Right renal pelvis (tissue), 4 donors: ENCODE measurements around the gene TPK1. TPM values are rescaled to one million over a fixed set of nuclear protein-coding genes. Genes with fewer than 3 reads are reported as not detected.
A peak's percentile ranks its signal among the peaks of the same experiment; 100 is the strongest.
"Not testable (repeated sequence)": the region's sequence is repeated elsewhere in the genome, so short reads cannot be mapped to it uniquely, and the experiment has no call there.

Experiments used
- DNase-seq, 4 donors: peaks; one replicate each; pipeline ENCODE4 v3.0.0-alpha.2; 2013; ENCODE audit warnings: low read depth in 4 of 4, low spot score in 3 of 4, missing footprints in 1 of 4
- polyA plus RNA-seq, 4 donors: library from polyadenylated mRNA; unstranded; fragments of 120-200 nt; gene quantifications; one replicate each; pipeline ENCODE4 v1.2.1, GENCODE V29; 2013; ENCODE audit not compliant: insufficient read length in 4 of 4

The TPK1 gene
- polyA plus RNA-seq, 4 donors, result 8.3 to 10.9 (median 10.6) TPM

DNA sequence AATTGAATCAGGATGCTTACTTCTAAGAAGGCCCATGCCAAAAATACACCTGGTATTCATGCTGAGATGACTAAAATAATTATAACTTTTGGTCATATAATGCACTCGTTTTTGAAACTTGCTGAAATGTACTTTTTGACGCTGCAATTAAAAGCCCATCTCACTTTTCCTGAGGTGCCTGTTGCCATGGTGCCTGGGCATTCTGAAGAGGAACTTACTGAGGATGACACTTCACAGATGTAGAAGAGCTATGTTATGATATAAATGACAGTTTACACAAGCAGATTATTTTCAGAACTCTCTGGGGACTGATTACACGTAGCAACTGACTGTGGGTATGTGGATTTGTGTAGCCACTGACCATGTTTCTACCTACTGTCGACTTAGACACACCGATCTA, 182.4 kb downstream of the TPK1 start:
- no peak for DNase-seq

DNA sequence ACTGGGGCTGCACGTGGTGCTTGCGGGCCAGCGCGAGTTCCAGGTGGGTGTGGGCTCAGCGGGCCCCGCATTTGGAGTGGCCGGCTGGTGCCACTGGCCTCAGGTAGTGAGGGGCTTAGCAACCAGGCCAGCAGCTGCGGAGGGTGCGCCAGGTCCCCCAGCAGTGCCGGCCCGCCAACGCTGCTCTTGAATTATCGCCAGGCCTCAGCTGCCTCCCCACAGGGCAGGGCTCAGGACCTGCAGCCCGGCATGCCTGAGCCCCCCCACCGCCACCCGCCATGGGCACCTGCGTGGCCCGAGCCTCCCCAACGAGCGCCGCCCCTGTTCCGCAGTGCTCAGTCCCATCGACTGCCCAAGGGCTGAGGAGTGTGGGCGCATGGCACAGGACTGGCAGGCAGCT, 185.4 kb downstream of the TPK1 start:
- no peak for DNase-seq

DNA sequence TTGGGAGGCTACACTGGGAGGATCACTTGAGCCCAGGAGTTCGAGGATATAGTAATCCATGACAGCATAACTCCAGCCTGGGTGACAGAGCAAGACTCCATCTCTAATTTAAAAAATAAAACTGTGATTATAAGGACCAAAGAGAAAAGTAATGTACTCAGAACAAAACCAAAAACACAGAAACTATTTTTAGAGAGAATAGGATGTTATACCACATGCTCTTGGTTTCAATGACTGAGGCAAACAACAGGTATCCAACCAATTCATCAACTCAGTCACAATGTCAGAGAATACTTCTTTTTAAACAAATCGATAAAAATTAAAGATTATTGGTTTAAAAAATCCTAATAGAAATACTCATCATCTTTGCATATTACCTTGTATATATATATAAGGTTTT, 186.7 kb downstream of the TPK1 start:
- no peak for DNase-seq

DNA sequence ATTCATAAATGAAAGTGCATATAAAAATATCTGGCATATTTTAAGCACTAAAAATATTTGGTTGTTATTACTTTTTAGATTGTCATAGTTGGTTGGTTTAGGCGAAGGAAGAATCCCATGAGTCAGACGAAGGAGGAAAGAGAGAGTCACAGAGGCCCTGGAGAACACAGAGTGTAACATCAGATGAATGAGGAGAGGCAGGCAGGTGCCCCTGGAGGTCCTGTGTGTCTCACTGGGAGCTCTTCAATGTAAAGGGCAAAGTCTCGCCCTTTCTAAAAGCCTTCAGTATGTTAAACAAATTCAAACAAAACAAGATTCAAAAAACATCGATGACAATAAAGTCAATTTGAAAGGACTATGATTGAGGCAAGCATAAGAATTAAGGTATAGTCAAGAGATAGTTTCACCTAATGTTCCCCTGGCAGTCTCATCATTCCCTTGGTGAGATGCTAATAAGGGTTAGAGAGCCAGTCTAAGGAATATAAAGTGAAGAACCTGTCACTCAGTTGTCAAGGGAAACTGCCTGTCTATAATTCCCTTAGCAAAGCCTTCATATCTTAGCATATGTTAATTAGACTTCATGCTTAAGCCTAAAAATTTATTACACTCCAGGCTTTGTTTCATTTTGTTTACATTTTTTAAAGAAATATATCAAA, 194.3 kb downstream of the TPK1 start:
- DNase-seq, result no peak

DNA sequence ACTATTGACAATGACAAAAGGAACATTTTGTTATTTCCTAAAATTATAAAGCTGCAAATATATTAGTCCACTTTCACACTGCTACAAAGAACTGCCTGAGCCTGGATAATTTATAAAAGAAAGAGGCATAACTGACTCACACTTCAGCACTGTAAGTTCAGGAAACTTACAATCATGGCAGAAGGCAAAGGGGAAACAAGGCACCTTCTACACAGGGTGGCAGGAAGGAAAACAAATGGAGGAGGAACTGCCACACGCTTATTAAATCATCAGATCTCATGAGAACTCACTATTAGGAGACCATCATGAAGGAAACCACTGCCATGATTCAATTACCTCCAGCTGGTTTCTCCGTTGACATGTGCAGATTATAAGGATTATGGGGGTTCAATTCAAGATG, 203.1 kb downstream of the TPK1 start:
- DNase-seq, result no peak

DNA sequence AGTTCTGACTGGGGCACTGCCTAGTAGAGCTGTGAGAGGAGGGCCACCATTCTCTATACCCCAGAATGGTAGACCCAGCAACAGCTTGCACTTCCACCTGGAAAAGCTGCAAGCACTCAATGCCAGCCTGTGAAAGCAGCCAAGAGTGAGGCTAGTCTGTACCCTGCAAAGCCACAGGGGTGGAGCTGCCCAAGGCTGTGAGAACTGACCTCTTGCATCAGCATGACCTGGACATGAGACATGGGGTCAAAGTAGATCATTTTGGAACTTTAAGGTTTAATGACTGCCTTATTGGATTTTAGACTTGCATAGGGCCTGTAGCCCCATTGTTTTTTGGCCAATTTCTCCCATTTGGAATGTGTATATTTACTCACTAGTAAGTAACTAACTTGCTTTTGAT, 206.3 kb downstream of the TPK1 start:
- DNase-seq, result no peak

DNA sequence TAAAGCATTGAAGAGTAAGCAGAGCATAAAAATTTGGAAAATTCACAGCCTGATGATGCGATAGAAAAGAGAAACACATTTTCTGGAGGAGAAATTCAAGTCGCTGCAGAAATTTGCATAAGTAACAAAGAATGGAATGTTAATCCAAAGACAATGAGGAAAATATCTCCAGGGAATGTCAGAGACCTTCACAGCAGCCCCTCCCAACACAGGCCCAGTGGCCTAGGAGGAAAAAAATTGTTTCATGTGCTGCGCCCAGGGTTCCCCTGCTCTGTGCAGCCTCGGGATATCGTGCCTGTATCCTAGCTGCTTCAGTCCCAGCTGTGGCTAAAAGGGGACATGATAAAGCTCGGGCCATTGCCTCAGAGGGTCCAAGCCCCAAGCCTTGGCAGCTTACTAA, 206.8 kb downstream of the TPK1 start:
- DNase-seq, result no peak

DNA sequence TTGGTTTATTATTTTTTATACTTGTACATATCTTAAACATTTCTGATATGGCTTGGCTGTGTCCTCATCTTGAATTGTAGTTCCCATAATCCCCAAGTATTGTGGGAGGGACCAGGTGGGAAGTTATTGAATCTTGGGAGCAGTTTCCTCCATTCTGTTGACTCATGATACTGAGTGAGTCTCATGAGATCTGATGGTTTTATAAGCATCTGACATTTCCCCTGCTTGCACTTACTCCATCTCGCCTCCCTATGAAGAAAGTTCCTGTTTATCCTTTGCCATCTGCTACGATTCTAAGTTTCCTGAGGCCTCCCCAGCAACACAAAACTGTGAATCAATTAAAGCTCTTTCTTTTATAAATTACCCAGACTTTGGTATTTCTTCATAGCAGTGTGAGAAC, 207.7 kb downstream of the TPK1 start:
- DNase-seq, result no peak

DNA sequence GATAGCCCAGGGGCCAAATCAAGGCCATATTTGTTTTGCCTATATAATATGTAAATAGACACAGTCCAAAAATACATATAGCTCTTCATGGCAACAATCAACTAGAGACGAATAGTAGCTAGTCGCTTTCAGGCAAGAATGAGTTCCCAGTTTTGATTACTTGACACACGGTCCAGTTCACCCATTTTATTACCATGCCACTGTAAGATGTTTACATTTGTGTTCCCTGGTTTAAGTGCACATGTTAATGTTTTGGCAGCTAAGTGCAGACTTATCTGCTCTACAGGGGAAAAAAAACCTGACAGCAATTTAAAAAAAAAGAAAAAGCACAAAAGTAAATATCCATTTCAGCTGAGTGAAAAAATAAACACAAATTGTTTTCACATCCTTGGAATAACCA, 213.1 kb downstream of the TPK1 start:
- no peak for DNase-seq

DNA sequence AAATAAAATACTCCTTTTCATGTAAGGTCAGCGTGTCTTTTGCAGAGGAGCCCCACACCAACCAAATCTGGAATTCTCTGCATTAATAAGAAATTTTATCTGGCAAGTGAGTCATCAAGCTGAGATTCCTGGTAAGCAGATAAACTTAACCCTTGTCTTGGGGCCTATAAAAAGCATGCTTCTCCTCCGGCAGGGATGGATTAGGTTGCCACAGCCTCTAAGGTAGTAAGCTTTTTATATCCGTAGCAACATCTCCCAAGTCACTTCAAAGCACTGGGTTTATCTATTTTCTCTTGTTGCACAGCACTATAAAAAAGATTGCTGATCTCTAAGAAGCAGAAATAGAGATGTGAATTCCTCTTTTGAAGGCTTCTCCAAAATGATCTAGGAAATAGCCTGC, 229.6 kb downstream of the TPK1 start:
- no peak for DNase-seq

DNA sequence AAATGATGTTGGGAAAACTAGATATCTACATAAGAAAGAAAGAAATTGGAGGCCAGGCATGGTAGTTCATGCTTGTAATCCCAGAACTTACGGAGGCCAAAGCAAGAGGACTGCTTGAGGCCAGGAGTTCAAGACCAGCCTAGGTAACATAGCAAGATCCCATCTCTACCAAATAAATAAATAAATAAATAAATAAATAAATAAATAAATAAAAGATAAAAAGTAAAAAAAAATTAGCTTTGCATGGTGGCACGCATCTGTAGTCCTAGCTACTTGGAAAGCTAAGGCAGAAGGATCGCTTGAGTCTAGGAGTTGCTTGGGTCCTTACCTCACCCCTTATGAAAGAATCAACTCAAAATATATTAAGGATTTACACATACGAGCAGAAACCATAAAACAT, 238.9 kb downstream of the TPK1 start:
- DNase-seq, result no peak

DNA sequence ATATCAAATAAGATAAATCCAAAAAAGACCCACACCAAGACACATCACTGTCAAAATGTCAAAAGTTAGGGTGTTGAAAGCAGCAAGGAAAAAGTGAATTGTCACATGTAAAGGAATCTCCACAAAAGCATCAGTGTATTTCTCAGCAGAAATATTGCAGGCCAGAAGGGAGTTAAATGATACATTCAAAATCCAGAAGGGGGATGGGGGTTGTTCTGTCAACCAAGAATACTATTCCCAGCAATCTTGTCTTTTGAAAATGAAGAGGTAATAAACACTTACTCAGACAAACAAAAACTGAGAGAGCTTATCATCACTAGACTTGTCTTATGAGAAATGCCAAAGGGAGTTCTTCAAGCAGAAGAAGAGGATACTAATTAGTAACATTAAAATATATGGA, 241.3 kb downstream of the TPK1 start:
- no peak for DNase-seq

DNA sequence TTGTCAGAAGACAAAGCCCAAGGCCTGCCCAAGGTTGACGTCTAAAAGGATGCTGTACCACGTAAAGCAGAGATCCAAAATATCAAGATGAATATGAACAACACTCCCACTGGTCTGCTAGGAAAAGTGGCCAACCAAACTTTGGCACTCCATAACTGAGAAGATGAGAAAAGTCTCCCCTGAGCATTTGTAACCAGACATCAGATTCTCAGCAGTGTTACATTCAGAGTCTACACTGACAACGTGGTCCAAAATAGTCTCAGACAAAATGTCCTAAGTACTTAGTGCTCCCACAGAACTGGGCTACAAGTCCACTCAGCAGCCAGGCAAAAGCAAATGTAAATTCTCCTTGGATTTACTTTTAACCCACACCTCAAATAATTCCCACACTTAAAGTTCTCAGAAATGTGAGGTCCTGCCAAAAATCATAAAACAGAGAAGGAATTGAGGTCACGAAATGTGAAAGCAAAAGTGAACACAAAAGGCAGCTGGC, 247.2 kb downstream of the TPK1 start:
- no peak for DNase-seq

DNA sequence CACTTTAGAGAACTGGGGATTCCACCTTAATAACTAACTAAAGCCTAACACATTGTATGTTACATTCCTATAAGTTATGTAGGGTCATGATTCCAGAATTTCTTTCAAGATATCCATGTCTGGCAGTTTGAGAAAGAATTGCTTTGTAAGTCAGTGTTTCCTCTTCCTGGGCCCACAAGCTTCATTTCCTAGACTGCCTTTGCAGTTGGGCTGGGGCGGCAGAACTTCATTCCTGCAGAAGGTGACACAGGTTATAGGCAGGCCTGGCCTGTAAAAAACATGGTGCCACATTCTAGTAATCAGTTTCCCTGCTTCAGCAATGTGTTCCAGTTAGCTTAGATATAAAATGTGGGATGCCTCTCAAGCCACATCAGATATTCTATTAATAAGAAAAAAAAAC, 248.2 kb downstream of the TPK1 start:
- DNase-seq, result no peak

DNA sequence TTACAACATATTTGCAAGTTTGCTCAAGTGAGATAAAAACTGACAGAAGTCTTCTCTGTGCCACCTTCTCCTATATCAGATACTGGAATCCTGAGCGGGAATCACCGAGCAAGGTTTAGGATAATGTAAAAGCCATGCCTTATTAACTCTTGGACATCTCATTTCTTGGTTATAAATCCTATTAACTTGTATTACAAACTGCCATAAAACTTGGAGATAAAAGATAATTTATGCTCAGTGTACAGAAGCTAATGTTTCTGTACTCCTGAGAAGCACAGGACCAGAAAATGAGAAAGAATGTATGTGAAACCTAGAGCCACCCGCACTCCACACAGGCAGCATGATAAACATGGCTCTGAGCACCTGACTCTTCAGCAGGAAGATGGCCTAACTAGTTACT, 251.1 kb downstream of the TPK1 start:
- DNase-seq, result peak in 2 of 4 donors; percentile 29 to 61

DNA sequence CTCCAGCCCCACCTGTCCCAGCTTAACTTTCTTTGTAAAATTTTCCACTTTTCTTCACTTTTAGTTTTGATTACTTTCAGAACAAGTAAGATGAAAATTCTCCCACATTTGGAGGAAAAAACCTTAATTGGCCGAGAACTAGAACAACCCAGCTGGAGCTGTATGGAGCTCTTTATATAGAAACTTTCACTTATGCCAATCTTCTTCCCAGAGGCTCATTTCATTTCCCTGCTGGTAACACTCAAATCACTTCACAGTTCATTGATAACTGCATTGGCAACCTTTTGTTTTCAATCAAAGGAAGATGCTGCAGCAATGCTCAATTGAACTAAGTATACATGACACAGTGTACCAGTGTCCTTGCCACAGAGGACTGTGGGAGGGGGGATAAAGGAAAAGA, 256.2 kb downstream of the TPK1 start:
- DNase-seq, result no peak

DNA sequence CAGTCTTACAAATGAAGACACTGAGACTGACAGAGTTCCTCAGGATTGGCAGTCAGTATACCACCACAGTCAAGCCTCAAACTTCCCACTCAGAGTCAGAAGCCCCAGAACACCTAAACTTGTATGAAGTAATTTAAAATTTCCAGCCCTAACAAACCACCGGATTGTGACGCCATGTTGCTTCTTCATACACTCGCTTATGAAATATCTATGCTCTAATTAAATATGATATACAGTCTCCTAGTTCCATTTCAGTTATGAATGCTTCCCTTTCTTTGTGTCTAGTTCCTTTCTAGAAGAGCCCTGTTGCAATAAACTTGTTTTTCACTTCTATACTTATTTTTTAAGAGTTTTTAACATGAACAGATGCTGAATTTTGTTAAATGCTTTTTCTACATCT, 260.4 kb downstream of the TPK1 start:
- no peak for DNase-seq

DNA sequence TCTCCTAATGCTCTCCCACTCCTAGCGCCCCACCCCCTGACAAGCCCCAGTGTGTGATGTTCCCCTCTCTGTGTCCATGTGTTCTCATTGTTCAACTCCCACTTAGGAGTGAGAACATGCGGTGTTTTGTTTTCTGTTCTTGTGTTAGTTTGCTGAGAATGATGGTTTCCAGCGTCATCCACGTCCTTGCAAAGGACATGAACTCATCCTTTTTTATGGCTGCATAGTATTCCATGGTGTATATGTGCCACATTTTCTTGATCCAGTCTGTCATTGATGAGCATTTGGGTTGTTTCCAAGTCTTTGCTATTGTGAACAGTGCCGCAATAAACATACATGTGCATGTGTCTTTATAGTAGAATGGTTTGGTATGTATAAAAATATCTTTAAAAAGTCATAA, 261.1 kb downstream of the TPK1 start:
- not testable (repeated sequence) for DNase-seq

DNA sequence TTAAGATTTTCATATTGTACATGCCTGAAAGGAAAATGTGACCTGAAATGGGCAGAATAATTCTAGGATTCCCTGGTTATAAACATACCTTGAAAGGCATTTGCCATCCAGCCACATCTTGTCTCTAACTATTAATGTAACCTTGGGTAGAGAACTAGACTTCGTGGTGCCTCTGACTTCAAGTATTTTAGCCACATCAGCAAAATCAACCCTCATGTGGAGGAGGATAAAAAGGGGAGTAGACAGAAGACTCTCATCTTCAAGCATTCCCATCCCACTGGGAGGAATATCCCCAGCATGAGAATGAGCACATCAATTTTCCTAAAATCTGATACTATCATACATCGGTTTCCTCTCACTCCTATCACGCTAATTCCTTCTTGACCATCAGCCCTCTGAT, 267.6 kb downstream of the TPK1 start:
- no peak for DNase-seq

DNA sequence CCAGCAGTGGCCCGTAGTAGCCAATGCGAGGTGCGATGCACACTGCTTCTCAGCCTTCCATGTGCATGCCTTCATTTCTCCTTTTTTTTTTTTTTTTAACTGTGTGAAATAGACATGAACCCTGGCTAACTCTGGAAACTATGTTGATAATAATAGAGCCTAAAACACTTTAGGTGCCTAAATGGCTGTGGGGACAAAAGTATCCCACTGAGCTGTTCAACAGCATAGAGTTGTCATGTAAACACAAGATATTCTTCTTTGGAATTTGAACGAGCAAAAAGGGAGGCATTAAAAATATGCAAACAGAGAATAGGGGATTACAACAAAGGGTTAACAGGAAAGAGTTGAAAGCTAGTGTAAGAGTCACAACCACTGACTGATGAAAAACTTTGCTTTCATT, 270.3 kb downstream of the TPK1 start:
- DNase-seq, result no peak

DNA sequence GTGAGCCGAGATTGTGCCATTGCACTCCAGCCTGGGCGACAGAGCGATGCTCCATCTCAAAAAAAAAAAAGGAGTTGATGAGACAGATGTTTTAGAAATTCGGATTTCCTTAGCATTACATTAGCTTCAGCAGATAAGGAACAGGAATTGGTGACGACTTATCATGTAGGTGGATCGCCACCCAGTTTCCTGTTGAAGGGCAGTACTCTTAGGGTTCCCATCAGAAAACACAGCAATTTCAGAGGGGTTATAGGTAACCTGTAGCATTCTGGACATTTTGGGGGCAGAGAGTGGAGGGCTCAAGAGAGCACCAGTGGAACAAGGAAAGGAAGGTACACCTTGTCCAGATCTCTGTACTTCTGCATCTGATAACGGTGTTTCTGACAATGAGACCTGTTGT, 286.0 kb downstream of the TPK1 start:
- DNase-seq, result no peak

DNA sequence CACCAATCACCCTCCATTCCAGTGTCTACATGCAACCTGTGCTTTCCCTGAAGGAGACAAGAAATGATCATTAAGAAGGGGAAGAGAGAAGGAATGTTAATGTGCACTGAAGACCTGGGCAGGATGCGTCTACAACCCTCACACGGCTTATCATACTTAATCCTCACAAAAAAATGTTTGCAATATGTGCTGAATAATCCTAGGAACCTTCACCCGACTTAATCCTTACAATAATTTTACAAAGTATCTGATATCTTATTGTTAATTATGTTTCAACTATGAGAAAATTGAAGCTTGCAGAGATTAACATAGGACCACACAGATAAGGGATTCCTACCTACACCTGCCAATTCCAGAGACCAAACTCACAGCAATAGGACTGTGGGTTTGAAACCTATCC, 287.3 kb downstream of the TPK1 start:
- no peak for DNase-seq

DNA sequence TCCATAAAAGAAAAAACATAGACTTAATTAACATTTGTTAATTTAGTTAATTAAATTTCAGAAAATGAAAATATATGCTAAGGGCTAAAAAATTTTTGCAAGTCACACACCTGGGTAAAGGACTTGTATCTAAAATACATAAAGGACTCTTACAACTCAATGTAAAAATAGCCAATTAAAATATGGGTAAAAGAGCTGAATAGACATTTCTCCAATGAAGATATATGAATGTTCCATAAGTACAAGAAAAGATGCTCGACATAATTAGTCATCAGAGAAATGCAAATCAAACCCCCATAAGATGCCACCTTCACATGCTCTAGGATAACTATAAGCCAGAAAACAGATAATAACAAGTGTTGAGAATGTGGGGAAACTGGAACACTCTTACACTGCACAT, 288.0 kb downstream of the TPK1 start:
- no peak for DNase-seq
